Measurements from ENCODE around the gene SLC6A2.

SLC6A2 gene

DNA sequence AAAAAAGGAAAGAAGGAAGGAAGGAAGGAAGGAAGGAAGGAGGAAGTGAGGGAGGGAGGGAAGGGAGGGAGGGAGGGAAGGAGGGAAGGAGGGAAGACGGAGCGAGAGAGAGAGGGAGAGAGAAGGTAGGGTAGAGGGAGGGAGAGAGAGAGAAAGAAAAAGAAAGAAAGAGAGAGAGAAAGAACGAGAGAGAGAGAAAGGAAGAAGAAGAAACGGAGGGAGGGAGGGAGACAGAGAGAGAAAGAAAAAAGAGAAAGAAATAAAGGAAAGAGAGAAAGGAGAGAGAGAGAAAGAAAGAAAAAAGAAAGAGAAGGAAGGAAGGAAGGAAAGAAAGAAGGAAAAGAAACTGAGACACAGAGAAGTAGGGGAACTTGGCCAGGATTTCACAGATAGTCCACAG lies 8.4 kb upstream of the SLC6A2 start:
- DNase-seq (ENCODE audit: low read depth in 2 of 2) = no peak

- no peak for DNase-seq (ENCODE audit: low read depth in 2 of 2)
Measured at GRCh38 chr16:55647798-55648197, 8.0 kb upstream of the SLC6A2 start.

GRCh38 chr16:55651841-55652824 lies 3.7 kb upstream of the SLC6A2 start:
- DNase-seq (ENCODE audit: low read depth in 2 of 2) = no peak

GRCh38 chr16:55653106-55653505 lies 2.7 kb upstream of the SLC6A2 start:
- no peak for DNase-seq (ENCODE audit: low read depth in 2 of 2)

DNA sequence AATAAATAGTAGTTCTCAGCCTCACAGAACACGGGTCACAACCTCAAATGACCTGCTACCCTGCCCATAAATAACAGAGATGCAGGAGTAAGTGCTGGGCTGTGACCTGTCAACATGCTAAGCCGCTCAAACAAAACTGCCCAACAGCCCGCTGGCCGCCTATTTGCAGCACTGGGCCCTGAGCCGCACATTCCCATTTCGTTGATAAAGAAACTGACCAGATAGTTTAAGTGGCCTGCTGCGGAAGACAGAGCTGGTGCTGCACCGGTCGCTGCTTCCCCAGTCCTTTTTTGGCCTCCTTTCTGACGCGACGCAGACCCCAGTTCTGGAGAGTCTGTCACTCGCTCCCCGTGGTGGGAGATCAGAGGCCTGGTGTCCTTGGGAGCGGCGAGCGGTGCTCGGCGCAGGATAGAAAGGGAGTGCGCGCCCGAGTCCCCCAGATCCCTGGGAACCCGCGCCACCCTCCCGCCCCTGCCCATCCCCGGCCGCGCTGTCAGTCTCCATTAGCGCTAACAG lies 349 bp upstream of the SLC6A2 start:
- no peak for DNase-seq (ENCODE audit: low read depth in 2 of 2)

- no peak for DNase-seq (ENCODE audit: low read depth in 2 of 2)
Measured at GRCh38 chr16:55656691-55657092, 904 bp downstream of the SLC6A2 start.

DNA sequence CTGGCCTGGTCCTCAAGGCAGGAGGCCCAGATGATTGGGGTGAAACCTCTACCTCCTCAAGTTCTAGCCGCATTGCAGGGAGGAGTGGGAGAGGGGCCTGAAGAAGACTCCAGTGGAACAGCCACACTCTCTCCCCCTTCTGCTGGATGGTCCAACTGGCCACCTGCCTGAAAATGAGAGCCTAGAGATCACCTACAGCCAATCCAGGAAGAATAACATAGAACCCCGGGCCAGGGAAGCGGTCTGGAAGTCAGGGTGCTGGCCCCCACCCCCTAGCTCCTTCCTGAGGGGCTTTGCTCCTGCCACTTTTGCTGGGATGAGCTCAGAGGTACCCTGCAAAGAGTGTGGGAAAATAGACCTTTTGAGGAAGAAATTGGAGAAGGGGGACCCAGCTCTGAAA lies 1.8 kb downstream of the SLC6A2 start:
- no peak for DNase-seq (ENCODE audit: low read depth in 2 of 2)

GRCh38 chr16:55658898-55659420 lies 3.2 kb downstream of the SLC6A2 start:
- no peak for DNase-seq (ENCODE audit: low read depth in 2 of 2)

DNA sequence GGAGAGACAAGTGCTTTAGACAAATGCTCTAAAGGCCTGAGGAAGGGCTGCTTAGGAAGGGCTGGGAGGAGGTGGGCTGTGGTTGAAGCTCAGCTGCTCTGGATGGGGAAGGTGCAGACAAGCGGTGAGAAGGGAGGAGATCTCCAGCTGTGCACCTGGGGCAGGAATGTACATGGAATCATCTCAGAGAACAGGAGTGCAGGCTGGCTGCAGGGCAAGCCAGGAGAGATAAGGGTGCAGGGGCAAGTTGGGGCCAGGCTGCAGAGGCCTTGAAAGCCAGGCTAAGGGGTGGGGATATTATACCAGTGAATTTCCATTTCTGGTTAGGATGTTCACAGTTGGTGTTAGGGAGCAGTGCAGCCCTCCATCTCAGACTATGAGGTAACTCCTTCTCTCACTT lies 4.2 kb downstream of the SLC6A2 start:
- DNase-seq (ENCODE audit: low read depth in 2 of 2) = no peak

DNA sequence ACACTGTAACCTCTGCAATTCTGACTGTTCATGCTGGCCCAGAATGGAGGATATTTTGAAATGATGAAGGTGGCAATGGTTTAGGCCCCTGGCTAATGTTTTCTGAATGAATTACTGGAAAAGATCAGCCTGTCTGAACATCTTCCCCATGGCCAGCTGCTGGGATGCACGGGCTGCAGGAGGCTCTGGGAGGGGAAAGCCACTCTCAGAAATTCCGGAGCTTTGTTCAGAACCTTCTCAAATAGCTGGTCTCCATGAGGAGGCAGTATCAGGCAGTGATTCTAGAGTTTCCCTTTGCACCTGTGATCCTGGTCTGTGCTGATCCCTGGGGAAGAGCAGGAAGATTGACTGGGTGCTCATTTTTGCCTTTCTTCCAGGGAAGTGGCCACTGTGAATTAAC lies 5.0 kb downstream of the SLC6A2 start:
- no peak for DNase-seq (ENCODE audit: low read depth in 2 of 2)

DNA sequence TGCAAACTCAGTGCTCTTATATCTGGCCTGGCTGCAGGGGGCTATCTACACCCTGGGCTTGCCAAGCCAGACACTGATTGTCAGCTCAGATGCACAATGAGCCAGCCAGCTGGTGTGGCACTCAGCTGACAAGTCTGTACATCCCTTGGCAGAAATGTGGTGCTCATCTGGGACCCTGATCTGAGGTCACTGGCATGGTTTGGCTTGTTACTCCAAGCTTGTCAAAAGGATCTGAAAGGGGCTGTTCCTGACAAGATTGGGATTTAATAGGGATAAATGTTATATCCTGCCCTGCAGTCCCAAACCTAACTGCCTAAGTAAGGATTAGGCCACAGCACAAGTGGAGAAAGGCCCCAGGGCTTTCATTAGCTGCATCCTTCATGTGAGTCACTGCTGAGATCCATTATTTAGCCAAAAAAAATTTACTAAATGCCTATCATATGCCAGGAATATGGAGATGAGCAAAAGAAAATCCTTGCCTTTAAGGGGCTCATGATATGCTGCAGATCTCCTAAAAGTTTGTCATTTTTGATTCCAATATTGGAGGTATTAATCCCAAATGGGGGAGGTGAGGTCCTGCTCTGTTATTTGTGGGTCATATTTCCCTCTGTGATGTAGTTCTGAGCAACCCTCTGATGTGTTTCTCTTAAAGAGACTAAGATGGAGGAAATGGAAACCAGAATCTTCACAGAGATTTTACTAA lies 6.3 kb downstream of the SLC6A2 start:
- DNase-seq (ENCODE audit: low read depth in 2 of 2) = no peak

- no peak for DNase-seq (ENCODE audit: low read depth in 2 of 2)
Measured at GRCh38 chr16:55662644-55663031, 6.8 kb downstream of the SLC6A2 start.

- DNase-seq (ENCODE audit: low read depth in 2 of 2) = no peak
Measured at GRCh38 chr16:55663225-55663624, 7.4 kb downstream of the SLC6A2 start.

GRCh38 chr16:55663765-55664677 lies 8.2 kb downstream of the SLC6A2 start:
- DNase-seq (ENCODE audit: low read depth in 2 of 2) = no peak

GRCh38 chr16:55664786-55665407 lies 9.1 kb downstream of the SLC6A2 start:
- no peak for DNase-seq (ENCODE audit: low read depth in 2 of 2)

- DNase-seq (ENCODE audit: low read depth in 2 of 2) = no peak
Measured at GRCh38 chr16:55665511-55665910, 9.7 kb downstream of the SLC6A2 start.

DNA sequence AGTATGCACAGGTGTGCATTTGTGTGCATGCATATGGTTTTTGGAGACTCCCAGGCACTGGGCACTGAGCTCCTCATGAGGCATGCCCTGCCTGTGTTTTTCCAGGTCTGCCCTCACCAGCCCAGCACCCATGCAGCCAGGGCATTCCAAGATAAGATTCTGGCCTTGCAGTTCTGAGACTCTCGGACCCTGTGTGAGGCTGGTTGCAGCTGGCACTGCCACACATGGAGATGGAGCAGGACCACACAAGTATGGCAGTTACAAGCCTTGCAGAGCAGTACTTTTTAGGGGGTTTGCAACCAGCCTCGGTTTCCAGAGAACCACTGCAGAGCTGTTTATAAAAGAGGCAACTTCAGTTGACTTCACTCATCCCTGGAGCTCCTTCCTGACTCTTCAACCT lies 10.2 kb downstream of the SLC6A2 start:
- no peak for DNase-seq (ENCODE audit: low read depth in 2 of 2)

DNA sequence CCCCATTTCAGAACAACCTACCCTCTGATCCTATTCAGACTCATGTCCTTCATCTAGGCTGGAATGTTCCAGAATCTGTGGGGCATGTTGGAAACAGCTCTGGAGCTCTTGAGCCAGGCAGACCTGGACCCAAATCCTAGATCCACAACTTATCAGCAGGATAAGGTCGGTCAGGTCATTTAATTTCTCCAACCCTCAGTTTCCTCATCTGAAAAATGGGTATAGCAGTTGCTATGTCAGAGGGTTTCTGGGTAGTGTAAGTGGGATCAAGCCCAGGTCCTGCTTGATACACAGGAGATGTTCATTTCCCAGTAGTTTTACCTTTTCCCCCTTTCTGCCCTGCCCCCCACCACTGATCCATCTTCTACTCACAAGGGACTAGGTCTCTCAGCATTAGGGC lies 12.0 kb downstream of the SLC6A2 start:
- DNase-seq (ENCODE audit: low read depth in 2 of 2) = no peak

DNA sequence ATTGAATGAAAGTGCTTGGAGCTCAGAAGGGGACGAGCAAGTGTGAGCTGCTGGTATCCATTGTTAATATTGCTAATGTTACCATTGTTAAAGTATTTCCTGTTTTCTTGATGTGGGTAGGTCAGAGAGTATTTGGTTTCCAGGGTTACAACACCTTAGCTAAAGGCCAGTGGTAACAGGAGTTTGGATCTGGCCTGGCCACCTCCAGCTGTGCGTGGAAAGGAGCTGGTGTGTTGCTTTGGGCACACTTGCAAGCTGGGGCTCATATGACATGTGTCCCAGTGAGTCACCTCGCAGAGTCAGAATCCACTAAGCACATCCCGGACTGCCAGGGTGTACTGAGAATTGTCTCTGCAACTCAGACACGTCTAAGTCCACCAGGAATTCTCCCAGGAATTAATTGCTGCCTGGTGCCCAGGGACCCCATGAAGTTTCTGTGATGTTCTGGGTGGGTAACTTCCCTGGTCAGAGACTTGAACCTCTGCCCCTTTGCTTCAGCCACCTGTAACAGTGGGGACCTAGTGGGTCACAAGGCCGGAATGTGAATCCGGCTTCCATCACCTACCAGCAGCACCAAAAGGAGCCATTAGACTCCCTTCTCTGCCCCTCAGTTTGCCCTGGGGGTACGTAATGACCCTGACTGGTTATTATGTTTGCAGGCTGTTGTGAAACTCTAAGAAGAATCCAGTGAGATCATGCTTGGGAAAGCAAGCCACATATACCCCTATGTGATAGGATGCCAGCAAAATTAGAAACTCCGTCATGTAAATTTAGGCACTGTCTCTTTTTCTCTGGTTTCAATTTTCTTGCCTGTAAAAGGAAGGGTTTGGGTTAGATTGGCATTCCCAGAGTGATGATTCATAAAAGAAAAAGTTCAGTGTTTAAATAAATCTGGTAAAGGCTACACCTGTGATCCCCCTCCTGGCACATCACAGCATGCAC lies 12.8 kb downstream of the SLC6A2 start:
- no peak for DNase-seq (ENCODE audit: low read depth in 2 of 2)

Data from stimulated activated CD8-positive, alpha-beta memory T cell treated with anti-CD3 and anti-CD28 coated beads, Interleukin-7, amount 100 ng/mL, for 4 hours (primary cell).